Loucy (cell line): ENCODE measurements around the gene ADAMTS2.

Source experiments
- CTCF ChIP-seq: fragments of 200-600 bp; sonication (generic); conservative IDR thresholded peaks from 2 replicates; pipeline ENCODE4 v1.5.1; 2014; ENCODE audit warnings: mild to moderate bottlenecking, antibody characterized with exemption, low read length
- EZH2phosphoT487 ChIP-seq: fragments of 200-600 bp; IDR thresholded peaks from 2 replicates; pipeline ENCODE4 v1.6.1; 2018; ENCODE audit warnings: antibody characterized with exemption, mild to moderate bottlenecking, moderate library complexity, borderline replicate concordance

- TF ChIP-seq CTCF (no peak), EZH2phosphoT487 (no peak)
These were observed 28.3 kb downstream of the ADAMTS2 start for GRCh38 chr5:179316982-179317381.
